HG03575 (cell line): Measurements from ENCODE around the gene ZBTB37.
"Not testable (repeated sequence)": the region's sequence is repeated elsewhere in the genome, so short reads cannot be mapped to it uniquely, and the experiment has no call there.

Experiments
- ATAC-seq: cut with Tn5 transposase; IDR thresholded peaks from one replicate; pipeline ENCODE4 v1.9.1; 2021; ENCODE audit not compliant: unreplicated experiment, insufficient number of reproducible peaks, low FRiP score; ENCODE audit errors: extremely low read depth

The ZBTB37 gene

DNA sequence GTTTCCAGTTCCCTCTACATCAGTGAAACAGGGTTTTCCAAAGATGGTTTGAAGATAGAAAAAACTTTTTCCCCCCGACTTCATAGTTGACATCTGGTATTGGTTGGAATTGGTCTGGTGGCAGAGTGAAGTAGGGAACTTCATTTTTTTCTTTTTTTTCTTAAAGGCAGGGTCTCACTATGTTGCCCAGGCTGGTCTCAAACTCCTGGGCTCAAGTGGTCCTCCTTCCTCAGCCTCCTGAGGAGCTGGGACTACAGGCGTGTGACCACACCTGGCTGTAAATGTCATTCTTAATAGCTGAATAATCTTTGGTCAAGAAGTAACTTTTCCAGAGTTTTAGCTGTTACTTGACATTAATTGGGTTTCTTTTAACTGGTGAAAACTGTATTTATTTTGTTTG is 21.7 kb downstream of the ZBTB37 start:
- no peak for ATAC-seq

GRCh38 chr1:173893611-173894010 is 25.4 kb downstream of the ZBTB37 start:
- ATAC-seq: no peak

GRCh38 chr1:173894189-173894588 is 26.0 kb downstream of the ZBTB37 start:
- no peak for ATAC-seq

GRCh38 chr1:173900427-173900826 is 32.2 kb downstream of the ZBTB37 start:
- no peak for ATAC-seq

GRCh38 chr1:173900992-173901391 is 32.8 kb downstream of the ZBTB37 start:
- no peak for ATAC-seq

DNA sequence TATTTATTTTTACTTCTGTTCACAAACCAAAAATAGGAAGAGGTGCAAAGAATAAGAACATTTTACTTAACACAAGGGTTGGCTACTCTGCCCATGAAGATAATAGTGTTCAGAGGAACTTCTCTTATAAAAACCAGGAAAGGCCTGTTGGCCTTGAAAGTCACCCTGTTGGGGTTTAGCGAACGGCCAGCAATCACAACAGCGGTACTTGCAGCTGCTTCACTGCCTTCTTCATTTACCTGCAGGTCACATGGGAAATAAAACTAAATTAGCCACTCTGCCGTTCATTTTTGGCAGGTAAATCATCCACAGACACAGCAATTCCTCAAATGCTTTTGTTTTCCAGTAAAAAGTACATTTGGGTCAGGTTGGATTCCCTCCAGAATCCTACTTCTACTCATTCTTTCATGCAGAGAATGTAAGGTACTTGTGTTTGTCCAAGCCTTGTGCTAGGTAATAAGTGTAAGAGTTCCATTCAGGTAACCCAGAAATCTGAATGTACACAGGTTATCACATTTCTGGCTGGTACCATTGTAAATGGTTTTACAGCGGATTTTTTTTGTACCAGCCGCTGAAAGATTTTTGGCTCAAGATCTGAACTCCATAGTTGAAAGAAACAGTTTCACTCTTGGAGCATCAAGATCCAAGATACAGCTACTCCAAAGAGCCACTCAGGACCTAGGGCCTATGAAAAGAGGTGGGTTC is 35.8 kb downstream of the ZBTB37 start:
- no peak for ATAC-seq

GRCh38 chr1:173913111-173913510 is 44.9 kb downstream of the ZBTB37 start:
- ATAC-seq: no peak

DNA sequence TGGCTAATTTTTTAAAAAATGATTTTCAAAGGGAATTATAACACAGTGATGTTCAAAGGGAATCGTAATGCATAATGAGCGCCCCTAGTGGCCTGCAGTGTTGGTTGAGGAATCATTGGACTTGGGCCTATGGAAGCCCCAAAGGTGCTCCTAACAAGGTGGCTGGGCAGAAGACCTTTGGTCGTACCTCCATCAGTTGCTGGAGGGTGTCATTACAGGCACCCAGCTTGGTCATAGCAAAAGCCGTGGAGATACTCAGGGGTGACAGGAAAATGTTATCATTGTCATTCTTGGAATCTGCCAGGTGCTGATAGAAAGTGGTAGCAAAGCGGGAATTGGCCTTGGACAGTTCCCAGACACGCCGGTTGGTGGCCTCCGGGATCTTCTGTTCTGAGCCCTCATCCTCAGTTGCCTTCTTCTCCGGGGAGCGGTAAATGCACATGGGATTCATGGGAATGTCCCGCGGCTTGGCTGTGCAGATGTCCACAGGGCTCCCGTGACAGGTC is 46.2 kb downstream of the ZBTB37 start:
- ATAC-seq: no peak

DNA sequence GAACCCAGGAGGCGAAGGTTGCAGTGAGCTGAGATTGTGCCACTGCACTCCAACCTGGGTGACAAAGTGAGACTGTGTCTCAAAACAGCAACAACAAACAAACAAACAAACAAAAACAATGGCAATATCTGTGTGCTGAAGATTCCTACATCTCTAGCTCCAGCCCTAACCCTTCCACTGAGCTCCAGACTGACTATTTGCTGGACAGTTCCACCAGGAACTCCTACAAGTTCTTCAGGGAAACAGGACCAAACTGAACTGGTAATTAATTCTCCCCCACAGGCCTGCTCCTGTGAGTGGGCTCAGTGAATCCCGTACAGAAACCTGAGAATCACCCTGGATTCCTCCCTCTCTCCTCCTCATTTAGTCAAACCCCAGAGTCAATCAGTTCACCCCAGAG is 47.4 kb downstream of the ZBTB37 start:
- ATAC-seq: no peak

DNA sequence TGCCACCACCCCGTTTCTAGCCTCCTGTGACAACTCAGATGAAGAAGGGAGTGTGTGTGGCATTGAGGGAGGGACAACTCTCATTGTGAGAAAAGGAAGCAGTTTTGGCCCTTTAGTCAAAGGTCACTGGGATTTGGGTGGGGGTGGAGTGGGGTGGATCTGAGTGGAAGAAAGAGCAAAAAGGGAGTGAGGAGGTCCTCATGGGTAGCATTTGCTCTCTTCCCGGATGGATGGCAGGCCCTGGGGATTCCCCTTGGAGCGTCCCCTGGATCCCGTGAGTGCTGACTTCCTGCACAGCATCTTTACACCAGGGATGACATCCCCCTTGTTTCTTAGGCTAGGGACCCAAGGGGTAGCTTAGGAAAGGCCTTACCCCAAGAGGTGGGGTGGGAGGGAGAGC is 48.5 kb downstream of the ZBTB37 start:
- no peak for ATAC-seq

- ATAC-seq: no peak
Measured at GRCh38 chr1:173917149-173917548, 49.0 kb downstream of the ZBTB37 start, which contains the start of gene SERPINC1. SERPINC1 (minus strand) TSS chr1:173917327; CDS start chr1:173917259, 68 bp downstream.

DNA sequence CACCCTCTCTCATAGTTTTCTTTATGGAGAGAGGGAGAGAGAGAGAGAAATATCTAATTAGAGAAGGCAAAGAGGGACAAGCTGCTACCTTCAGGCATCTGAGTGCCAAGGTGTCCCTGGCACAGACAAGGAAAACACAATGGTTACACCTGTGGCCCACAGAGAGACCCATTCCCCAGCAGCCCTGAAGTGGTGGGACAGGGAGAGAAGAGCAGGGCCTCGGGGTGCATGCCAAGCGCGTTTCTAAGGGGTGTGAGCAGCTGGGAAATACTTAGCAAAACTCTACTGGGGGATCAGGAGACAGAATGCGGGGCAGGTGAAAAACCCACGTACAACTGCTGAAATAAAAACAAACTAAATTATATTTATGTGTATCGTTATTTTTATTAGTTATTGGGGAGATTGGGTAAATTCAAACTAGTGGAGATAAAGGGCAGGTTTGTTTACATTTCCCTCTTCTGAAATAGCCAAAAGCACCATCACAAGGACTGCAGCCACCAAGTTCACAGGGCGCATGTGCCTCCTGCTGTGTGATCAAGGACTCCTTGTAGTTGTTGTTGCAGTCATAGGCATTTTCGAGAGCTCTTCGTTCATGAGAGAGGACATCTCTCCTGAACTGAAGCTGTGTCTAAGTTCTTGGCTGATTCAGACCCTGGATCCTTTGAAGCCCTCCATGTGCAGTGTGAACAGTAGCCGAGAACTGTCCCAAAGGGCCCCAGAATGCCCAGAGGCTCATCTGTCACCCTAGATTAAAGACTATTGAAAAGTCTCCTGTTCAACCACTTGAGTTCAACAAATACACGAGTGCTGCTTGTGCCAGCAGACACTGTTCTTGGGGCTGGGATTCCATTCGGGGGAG is 49.7 kb downstream of the ZBTB37 start:
- no peak for ATAC-seq

DNA sequence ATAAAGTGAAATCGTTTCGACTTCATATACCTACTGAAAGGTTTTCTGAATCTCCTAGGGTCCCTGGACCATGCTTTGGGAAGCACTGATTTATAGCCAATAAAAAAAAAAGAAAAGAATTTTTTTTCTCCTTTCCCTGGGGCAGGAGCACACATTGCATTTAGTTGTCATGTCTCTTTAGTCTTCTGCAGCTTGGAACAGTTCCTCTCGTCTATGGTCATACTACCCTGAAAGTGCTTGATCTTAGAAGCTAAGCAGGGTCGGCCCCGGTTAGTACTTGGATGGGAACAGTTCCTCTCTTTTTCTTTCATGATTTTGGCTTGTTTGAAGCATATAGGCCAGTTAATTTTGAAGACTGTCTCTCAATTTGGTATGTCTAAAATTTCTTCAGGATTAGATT is 52.7 kb downstream of the ZBTB37 start:
- no peak for ATAC-seq

DNA sequence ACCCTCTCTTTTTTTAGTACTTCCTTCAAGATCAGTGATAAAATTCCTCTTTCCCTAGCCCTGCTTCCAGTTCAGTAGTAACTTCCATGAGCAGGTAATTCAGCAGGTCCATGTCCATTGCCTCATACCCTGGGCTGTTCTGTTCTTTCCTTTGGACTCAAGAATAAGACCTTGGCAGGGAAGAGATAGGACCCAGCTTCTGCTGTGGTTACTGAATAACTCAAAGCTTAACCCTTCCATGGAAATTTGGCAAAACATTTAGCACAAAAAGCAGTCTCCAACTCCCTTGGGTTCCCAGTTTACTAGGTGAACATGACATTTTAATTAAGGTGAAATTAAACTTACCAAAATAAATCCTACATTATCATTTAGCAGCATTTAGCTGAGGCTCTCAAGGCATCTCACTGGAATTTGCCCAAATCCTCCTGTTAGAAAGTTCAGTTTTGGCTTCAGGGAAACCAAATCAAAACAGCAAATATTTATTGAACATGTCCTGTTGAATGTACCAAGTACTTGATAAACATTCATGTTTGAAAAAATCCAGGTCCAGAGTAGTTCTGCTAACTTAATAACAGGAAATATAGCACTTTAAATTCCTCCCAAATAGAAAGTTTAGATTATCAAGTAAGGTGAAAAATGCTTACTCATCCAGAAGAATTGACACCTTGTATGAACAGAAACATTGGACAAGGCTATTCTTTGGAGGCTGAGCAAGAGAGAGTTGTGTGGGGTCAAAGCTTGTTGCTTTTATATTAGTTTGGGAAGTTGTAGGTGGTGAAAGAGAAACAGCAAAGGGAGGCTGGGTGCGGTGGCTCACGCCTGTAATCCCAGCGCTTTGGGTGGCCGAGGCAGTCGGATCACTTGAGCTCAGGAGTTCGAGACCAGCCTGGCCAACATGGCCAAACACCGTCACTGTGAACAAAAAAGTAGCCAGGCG is 57.4 kb downstream of the ZBTB37 start:
- ATAC-seq: no peak

DNA sequence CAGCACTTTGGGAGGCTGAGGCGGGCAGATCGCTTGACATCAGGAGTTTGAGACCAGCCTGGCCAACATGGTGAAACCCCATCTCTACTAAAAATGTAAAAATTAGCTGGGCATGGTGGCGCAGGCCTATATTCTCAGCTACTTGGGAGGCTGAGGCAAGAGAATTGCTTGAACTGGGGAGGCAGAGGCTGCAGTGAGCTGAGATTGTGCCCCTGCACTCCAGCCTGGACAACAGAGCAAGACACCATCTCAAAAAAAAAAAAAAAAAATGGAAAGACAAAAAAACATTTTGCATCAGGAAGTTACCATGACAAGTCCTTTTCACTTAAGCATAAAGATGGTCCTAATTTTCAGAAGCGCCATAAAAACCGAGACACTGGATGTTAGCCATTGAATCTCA is 62.4 kb downstream of the ZBTB37 start:
- ATAC-seq: not testable (repeated sequence)

DNA sequence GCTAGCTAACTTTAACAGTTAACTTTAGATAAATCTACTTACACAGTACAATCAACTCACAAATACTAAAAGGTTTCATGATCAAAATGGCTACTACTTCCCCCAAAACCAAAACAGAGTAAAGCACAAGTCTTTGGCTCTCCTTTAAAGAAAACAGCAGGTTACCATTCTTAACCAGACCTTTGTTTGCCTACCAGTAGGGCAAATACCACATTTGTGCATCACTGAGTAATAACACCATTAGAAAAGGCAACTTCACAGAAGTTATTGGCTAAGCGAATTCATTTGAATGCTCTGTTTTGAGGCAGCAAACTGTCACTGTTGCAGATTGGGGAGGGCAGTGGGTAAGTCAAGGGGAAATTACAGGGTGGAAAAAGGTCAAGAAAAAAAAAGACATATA is 66.3 kb downstream of the ZBTB37 start:
- ATAC-seq: no peak

- ATAC-seq: no peak
Measured at GRCh38 chr1:173937062-173937461, 68.9 kb downstream of the ZBTB37 start.

GRCh38 chr1:173946380-173946921 is 78.3 kb downstream of the ZBTB37 start:
- ATAC-seq: no peak

DNA sequence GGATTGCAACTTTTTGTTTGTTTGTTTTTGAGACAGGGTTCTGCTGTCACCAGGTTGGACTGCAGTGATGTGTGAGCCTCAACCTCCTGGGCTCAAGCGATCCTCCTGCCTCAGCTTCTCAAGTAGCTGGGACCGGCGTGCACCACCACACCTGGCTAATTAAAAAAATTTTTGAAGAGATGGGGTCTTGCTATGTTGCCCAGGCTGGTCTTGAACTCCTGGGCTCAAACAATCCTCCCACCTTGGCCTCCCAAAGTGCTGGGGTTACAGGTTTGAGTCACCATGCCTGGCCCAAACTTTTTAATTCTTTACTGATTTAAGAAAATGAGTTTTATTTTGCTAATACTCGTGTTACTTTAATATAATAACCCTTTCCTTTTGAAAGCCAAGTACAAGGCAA is 80.4 kb downstream of the ZBTB37 start:
- no peak for ATAC-seq
